Stimulated activated CD8-positive, alpha-beta memory T cell treated with anti-CD3 and anti-CD28 coated beads, Interleukin-12 subunit alpha, Interleukin-12 subunit beta, amount 100 ng/mL, for 24 hours (primary cell): Measurements from ENCODE around the gene BABAM2.
"Not testable (repeated sequence)": the region's sequence is repeated elsewhere in the genome, so short reads cannot be mapped to it uniquely, and the experiment has no call there.

Experiments used
- DNase-seq: peaks from one replicate; pipeline ENCODE4 v3.0.0-alpha.2; 2020; ENCODE audit errors: extremely low read depth

BABAM2 gene

DNA sequence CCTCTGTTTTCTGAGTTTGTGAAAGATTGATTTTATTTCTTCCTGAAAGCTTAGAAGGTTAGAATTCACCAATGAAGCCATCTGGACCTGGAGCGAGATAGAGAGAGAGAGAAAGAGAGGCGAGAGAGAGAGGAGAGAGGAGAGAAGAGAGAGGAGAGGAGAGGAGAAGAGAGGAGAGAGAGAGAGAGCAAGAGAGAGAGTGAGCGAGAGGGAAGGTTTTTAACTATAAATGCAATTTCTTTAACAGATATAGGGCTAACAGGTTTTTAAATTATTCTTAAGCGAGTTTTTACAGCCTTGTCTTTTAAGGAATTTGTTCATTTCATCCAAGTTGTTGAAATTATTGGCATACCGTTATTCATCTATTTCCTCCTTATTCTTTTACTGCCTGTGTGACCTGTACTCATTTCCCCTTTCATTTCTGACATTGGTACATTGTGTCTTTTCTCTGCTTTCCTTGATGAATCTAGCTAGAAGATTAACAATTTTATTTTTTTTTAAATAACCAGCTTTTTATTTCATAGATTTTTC, 56.1 kb downstream of the BABAM2 start:
- DNase-seq = no peak

DNA sequence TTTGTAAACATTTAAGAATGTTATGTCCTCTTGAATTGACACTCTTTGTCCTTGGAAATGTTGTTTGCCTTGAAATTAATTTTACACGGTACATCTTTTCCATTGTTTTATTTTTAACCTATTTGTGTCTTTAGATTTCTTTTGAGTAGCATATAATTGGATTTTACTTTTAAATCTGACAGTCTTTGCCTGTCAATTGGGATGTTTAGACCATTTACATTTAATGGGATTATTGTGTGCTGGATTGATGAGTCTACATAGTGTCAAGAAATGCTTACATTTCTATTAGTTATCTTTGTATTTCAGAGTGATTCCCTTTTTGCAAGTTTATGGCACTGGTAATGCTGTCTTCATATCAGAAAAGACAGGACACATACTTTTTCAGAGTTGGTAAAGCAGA, 61.5 kb downstream of the BABAM2 start:
- no peak for DNase-seq

DNA sequence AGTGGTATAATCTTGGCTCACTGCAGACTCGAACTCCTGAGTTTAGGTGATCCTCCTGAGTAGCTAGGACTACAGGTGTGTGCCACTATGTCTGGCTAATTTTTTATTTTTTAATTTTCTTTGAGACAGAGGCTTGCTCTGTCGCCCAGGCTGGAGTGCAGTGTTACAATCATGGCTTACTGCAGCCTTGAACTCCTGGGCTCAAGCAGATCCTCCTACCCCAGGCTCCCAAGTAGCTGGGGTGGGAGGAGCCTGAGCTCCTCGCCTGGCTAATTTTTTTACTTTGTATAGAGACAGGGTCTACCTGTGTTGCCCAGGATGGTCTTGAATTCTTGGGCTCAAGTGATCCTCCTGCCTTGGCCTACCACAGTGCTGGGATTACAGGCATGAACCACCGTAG, 62.5 kb downstream of the BABAM2 start:
- no peak for DNase-seq

DNA sequence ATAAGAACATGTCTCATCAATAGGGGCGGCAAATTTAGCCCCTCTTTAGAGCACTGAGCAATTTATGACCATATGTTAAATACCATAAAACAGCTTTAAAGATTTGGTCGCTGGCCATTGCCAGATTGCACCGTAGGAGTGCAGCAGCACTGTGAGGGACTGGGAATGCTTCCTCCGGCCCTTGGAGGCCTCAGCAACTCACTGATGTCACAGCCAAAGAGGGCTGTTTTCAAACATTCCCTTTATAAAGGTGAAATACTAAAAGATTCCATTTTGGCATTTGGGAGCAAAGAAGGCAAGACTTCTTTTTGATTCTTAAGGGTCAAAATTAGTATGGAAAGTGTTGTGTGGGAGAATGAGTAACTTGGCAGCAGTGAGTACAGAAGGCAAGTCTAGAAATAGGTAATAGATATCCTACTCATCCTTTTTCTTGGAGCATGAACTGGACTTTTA, 63.7 kb downstream of the BABAM2 start:
- DNase-seq = no peak

DNA sequence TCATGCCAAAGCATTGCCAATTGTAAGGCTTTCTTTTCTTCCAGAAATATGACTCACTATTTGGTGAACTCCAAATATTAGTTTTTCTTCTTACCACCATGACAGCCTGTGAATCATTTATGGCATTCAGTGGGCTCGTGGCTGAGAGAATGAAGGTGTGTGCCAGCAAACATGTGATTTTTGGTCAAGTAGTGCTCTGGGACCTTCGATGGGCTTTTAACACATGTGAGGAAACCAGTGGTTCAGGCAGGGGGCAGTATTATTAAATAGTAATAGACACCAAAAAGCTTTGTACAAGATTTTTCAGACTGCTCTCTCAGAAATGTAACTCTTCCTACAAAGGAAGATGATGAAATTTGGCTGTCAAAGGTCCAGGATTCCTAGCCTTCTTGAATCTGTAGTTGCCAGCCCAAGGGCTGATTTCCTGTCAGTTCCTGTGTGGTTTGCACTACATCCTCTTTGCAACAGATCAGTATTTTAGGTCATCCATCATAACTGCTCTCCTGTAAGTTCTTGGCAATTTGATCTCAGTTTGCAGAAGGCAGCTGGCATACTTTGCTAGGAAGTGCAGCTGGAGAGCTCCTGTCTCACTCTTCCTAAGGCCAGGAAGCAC, 64.3 kb downstream of the BABAM2 start:
- no peak for DNase-seq

DNA sequence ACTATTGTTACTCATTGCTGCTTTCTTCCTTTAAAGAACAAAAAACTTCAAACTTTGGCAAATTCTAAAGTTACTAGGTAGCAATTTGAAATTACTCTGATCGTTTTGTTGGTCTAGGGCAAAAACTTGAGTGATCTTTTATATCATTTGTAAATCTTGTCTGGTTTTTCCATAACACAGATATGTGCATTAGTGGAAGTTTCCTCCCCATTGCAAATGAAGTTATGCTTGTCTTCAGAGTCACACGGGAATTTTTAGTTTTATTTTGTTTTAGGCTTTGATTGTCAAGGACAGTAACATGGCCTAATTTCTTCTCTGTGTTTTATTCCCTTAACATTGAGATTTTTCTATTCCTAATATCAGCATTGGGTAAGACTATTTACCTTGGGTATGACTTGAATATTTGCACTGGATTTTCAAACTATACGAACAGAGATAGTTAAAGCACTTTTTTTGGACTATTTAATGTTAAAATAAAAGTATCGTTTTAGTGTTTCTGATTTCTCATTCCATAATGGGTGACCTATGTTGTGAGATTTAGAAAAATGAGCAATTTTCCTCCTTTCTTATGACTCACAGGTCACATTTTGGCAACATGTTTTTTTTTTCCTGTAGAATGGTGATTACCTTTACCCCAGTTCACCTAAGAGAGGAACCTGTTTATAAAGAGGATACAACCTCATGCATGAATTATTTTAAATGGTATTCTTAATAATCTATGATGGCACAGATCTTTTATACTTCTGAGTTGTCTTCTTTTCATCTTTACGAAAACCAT, 65.0 kb downstream of the BABAM2 start:
- DNase-seq = no peak

DNA sequence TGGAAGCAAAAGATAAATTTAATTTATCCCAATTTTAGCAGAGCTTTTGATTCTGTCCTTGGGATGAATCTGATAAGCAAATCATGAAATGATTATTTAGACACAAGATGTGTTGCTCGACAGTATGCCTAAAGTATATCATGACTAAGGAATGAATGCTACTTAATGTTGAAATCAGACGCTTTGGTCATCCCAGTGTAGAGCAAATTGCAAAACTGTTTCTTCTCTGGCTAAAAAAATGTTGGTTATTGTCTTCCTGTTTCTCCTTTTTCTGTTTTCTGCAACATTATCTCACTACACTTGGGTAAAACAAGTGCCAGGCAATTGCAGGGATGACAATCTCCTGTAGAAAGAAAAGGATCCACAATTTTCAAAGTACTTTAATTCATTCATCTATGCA, 66.4 kb downstream of the BABAM2 start:
- DNase-seq = no peak

DNA sequence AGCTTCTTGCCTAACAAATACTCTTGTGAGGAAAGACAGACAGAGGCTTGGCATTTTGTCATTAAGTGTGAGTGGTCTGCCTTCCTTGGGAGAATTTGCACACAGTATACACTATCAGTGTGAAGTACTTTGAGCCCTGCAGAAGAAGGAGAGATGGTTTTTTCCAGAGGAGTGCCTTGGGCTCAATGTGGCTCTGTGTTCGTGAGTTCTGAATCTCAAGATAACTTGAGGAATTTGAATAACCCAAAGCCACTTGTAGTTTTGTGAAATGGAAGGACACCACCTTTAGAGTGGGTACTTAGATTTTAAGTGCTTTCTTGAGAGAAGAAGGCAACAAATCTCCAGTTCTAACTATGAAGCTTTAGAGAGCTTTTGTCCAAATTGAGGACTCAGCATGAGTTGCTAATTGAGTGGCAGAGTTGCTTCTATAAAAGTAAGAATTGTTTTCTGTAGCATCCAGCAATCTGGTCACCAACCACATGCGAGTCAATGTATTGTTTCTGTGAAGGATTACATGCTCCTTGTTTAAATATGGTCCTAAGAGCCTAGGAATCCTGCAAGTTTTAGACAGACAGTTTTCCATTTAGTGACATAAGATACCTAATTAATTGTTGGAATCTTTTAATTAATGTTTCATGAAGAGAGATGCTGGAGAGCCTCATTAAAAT, 68.3 kb downstream of the BABAM2 start:
- DNase-seq = no peak

DNA sequence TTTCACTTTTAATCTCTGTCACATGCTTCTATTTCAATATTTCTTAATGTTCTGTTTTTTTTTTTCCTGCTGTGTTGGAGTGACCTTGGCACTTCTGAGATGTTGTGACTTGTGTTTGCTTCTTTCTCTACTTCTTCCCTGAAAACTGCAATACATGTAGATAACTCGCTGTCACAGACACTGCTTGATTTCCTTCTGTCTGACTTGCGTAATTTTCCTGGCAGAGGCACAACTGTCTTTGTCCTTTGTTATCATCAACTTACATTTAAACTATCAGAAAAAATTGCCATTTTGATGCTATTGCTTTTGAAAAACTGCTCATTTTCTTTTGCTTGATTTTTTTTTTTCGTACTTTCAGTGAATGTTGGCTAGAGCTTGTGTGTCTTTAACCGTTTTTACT, 69.0 kb downstream of the BABAM2 start:
- no peak for DNase-seq

DNA sequence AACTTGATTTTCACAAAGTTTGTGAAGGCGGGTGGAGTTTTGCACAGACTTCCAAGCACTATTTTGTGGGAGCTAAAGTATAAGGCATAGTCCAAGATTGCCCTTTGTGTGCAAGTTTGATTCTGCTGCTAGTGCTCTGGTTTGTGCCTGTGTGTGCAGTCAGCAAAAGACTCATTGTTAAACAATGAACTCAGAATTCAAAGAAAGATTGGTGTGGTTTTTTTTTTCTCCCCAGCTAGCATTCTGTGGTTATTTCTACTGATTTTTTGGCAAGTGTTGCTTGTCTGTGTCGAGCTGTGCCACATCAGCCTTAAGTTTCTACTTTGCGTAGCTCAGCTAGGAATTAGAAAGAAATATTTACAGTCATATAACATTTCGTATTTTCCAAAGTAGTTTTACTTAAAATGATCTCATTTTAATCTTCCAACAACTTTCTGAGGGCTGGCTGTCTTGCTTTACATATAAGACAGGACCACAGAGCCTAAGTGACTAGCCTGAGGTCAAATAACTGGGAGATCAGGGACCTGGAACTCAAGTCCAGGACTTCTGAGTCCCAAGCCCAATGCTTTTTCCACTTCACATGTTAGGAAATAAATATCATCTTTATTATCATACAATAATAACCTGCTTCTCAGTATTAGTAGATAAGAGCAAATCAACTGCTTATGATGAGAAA, 69.8 kb downstream of the BABAM2 start:
- DNase-seq = no peak

DNA sequence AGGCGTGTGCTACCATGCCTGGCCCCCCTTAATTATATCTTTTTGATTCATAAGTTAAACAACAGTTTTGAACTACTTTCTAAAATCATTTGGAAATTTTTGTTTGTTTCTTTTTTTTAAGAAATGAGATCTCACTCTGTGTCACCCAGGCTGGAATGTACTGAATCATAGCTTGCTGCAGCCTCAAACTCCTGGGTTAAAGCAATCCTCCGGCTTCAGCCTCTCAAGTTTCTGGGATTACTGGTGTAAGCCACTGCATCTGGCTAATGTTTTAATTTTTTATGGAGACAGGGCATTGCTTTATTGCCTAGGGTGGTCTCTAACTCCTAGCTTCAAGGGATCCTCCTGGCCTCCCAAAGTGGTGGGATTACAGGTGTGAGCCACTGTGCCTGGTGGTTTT, 71.5 kb downstream of the BABAM2 start:
- no peak for DNase-seq

DNA sequence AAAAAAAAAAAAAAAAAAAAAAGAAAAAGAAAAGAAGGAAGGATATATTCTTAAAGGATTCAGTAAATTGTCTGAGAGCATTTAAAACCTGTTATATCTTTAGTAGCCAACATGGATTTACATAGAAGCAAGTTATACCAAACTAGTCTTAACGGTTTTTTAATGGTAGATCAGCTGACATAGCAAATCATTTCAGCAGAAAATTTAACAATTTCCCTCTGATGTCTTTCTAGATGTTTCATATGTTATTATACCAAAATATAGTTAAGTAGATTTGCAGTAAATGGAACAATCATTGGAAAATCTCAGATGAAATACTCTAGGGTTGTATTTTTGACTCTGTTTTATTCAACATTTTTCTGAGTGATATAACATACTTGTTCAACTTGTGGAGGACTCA, 72.9 kb downstream of the BABAM2 start:
- DNase-seq = no peak

DNA sequence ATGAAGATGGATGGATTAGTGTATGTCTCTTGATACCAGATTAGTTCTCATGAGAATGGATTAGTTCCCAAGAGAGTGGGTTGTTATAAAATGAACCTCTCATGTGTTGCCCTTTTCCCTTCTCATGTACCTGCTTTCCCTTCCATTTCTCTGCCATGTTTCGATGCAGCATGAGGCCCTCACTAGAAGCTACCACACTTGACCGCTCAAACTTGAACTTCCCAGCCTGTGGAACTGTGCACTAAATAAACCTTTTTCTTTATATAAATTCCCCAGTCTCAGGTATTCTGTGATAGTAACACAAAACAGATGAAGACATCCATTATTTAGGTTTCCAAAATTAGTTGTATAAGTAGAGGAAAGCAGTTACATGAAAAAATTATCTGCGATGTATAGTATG, 73.5 kb downstream of the BABAM2 start:
- DNase-seq = no peak

DNA sequence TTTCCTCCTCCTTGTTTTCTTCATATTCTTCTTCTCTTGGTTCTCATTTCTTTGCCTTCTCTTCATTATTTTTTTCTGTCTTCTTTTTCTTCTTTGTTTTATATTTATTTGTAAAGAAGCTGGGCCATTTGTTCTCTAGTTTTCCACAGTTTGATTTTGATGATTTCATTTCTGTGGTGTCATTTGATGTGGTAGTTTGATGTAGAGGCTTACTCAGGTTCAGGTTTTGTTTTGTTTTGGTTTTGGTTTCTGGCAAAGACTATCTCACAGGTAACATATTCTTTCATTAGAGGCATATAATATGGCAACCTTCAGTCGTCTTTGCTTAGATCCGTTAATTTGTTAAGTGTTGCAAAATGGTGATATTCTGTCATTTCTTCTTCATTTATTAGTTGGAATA, 75.3 kb downstream of the BABAM2 start:
- DNase-seq = no peak

DNA sequence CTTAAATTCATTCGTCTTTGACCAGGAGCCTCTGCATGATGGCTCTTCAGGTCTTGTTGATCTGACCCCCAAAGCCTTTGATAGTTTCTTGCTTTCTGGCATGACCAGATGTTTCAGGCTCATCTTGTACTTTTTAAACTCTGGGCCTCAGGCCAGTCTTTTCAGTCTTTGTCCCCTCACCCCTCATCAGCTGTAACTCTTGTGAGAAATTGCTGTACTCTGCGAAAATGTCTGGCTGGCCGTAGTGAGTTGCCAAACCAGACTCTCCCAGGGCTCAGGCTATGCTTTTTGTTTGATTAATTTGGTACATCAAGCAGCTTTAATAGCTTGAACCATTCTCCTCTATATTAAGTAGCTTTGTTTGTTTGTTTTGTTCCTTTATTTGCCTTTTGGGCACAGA, 75.9 kb downstream of the BABAM2 start:
- DNase-seq = no peak

DNA sequence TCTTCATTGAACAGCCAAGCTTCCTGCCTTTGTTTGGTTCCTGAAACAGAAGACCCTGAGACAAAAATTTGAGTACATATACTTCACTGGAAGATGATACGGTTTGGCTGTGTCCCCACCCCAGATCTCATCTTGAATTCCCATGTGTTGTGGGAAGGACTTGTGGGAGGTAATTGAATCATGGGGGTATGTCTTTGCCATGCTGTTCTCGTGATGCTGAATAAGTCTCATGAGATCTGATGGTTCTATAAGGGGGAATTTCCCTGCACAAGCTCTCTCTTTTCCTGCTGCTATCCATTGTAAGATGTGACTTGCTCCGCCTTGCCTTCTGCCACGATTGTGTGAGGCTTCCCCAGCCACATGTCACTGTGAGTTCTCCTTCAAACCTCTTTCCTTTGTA, 76.5 kb downstream of the BABAM2 start:
- DNase-seq = no peak

DNA sequence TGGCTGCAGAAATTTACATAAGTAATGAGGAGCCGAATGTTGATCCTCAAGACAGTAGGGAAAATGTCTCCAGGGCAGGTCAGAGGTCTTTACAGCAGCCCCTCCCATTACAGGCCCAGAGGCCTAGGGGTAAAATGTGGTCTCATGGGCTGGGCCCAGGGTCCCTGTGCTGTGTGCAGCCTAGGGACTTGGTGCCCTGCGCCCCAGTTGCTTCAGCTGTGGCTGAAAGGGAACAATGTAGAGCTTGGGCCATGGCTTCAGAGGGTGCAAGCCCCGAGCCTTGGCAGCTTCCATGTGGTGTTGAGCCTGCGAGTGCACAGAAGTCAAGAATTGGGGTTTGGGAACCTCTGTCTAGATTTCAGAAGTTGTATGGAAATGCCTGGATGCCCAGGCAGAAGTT, 77.5 kb downstream of the BABAM2 start:
- not testable (repeated sequence) for DNase-seq

DNA sequence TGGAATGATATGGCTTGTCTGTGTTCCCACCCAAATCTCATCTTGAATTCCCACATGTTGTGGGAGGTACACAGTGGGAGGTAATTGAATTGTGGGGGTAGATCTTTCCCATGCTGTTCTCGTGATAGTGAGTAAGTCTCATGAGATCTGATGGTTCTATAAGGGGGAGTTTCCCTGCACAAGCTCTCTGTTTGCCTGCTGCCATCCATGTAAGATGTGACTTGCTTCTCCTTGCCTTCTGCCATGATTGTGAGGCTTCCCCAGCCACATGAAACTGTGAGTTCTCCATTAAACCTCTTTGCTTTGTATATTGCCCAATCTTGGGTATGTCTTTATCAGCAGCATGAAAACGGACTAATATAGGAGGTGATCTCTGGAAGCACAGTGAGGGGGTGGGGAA, 78.4 kb downstream of the BABAM2 start:
- not testable (repeated sequence) for DNase-seq

DNA sequence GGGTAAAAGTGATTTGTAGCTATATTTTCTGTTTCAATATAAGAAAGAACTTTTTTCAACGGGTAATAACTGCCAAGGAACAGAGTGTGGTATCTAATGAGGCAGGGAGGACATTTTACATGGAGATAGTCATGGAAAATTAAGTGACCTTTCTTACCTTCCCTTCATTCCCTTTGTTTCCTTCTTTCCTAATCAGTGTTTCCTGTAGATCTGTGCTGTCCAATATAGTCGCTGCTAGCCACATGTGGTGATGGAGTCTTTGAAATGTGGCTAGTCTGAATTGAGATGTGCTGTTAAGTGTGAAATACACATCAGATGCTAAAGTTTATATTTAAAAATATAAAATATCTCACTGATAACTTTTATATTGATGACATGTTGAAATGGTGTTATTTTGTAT, 81.8 kb downstream of the BABAM2 start:
- no peak for DNase-seq

DNA sequence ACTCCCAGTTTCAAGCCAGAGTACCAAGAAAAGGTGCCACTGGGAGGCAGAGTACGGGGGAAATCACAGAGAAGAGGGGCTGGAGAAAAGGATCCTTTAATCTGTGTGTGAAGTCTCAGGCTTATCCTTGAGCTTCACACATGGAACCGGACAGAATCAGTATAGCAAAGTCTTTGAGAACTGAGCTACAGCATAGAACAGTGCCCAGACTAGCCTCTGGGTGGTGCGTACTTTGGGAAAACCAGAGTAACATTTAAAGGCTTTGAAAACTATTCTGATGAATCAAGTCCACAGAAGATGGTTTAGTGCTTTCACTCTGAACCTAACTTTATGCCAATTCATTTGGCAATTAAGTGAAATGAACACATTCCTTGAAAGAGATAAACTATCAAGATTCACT, 83.1 kb downstream of the BABAM2 start:
- no peak for DNase-seq

DNA sequence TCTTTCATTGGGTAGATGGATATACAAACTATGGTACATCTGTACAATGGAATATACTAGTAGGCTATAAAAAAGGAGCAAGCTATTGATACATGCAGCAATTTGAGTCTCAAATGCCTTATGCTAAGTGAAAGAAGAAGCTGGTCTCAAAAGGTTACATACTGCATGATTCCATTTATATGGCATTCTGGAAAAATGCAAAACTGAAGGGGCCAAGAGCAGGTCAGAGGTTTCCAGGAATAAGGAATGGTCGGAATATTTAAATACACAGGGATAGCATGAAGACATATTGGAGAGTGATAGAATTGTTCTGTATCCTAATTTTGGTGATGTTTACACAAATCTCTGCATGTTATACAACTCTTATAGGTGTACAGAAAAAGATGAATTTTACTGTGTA, 85.8 kb downstream of the BABAM2 start:
- no peak for DNase-seq

DNA sequence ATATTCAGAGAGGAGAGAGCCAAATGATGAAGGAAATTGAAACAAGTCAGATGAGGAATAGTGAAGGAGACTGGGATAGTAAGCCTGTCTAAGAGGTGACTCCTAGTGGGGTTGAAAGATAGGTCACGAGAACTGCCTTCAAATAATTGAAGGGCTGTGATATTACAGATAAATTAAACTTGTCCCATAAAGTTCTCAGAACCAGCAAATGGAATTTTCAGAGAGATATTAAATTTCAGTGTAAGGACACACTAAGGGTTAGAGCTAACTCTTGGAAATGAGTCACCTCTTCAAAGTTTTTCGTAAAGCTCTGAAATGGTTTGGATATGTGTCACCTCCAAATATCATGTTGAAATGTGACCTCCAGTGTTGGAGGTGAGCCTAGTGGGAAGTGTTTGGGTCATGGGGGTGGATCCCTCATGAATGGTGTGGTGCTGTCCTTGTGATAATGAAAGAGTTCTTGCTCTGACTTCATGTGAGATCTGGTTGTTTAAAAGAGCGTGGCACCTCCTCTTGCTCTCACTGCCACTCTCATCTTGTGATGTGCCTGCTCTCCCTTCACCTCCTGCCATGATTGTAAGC, 87.3 kb downstream of the BABAM2 start:
- no peak for DNase-seq
